Mesenchymal stem cell (in vitro differentiated cells and primary cell): Measurements from ENCODE around the gene B2M.

Experiments used
- DNase-seq: peaks from one replicate; pipeline ENCODE4 v3.0.0-alpha.2; 2013
- H2AFZ ChIP-seq: one replicate; pipeline ENCODE4 v1.6.1; 2013; ENCODE audit warnings: low read depth, mild to moderate bottlenecking, control low read depth, inconsistent platforms, low read length, moderate library complexity
- H2AK5ac ChIP-seq: 2 replicates; pipeline ENCODE4 v1.6.1; 2013; ENCODE audit warnings: low read length, moderate library complexity, mild to moderate bottlenecking, inconsistent platforms; ENCODE audit not compliant: severe bottlenecking
- H2BK120ac ChIP-seq: one replicate; pipeline ENCODE4 v1.6.1; 2013; ENCODE audit warnings: low read depth, mild to moderate bottlenecking, inconsistent platforms, low read length, moderate library complexity
- H2BK12ac ChIP-seq, 2 experiments: one replicate each; pipeline ENCODE4 v1.6.1; 2013; ENCODE audit warnings: inconsistent platforms in 2 of 2, low read length in 2 of 2, mild to moderate bottlenecking in 2 of 2, moderate library complexity in 2 of 2, control low read depth in 1 of 2
- H2BK15ac ChIP-seq: one replicate; pipeline ENCODE4 v1.6.1; 2013; ENCODE audit warnings: mild to moderate bottlenecking, low read depth, inconsistent platforms; ENCODE audit not compliant: poor library complexity, severe bottlenecking
- H2BK5ac ChIP-seq: 2 replicates; pipeline ENCODE4 v1.6.1; 2013; ENCODE audit warnings: low read depth, mild to moderate bottlenecking, low read length, control low read depth, inconsistent platforms; ENCODE audit not compliant: poor library complexity, severe bottlenecking
- H3K14ac ChIP-seq, 2 experiments: one replicate each; pipeline ENCODE4 v1.6.1; 2013; ENCODE audit warnings: inconsistent platforms in 2 of 2, low read length in 2 of 2, control low read depth in 1 of 2, mild to moderate bottlenecking in 1 of 2, moderate library complexity in 1 of 2
- H3K18ac ChIP-seq, 2 experiments: one replicate each; pipeline ENCODE4 v1.6.1; 2013; ENCODE audit warnings: inconsistent platforms in 2 of 2, low read length in 2 of 2, control low read depth in 1 of 2, low read depth in 1 of 2, mild to moderate bottlenecking in 1 of 2
- H3K23ac ChIP-seq, 2 experiments: one replicate each; pipeline ENCODE4 v1.6.1; 2013; ENCODE audit warnings: inconsistent platforms in 2 of 2, low read length in 2 of 2, mild to moderate bottlenecking in 2 of 2, moderate library complexity in 2 of 2, control low read depth in 1 of 2
- H3K27ac ChIP-seq: 2 replicates; pipeline ENCODE4 v1.5.1; 2013; ENCODE audit warnings: mild to moderate bottlenecking, moderate library complexity, low read length, control low read depth, inconsistent platforms; ENCODE audit not compliant: poor library complexity, severe bottlenecking
- H3K27me3 ChIP-seq, 2 experiments: 2 replicates each; pipeline versions ENCODE4 v1.6.1 to v1.7.0; 2013; ENCODE audit warnings: low read length in 2 of 2, mild to moderate bottlenecking in 2 of 2, moderate library complexity in 2 of 2, control low read depth in 1 of 2, inconsistent platforms in 1 of 2; ENCODE audit not compliant: control insufficient read depth in 1 of 2, insufficient read depth in 1 of 2
- H3K36me3 ChIP-seq, 2 experiments: 2 replicates each; pipeline versions ENCODE4 v1.6.1 to v1.7.0; 2013; ENCODE audit warnings: low read length in 2 of 2, control low read depth in 1 of 2, inconsistent platforms in 1 of 2, low read depth in 1 of 2, mild to moderate bottlenecking in 1 of 2; ENCODE audit not compliant: insufficient read depth in 2 of 2, control insufficient read depth in 1 of 2
- H3K4ac ChIP-seq, 2 experiments: one replicate each; pipeline ENCODE4 v1.6.1; 2013; ENCODE audit warnings: inconsistent platforms in 2 of 2, low read length in 2 of 2, mild to moderate bottlenecking in 2 of 2, moderate library complexity in 2 of 2, control low read depth in 1 of 2, low read depth in 1 of 2
- H3K4me1 ChIP-seq: 2 replicates; pipeline ENCODE4 v1.6.1; 2013; ENCODE audit warnings: low read depth, low read length, control low read depth; ENCODE audit not compliant: control insufficient read depth, insufficient read depth
- H3K4me2 ChIP-seq: 2 replicates; pipeline ENCODE4 v1.6.1; 2013; ENCODE audit warnings: low read length, mild to moderate bottlenecking, inconsistent platforms; ENCODE audit not compliant: poor library complexity, severe bottlenecking
- H3K4me3 ChIP-seq, 2 experiments: 2 replicates each; pipeline versions ENCODE4 v1.5.1 to v1.7.0; 2013; ENCODE audit warnings: low read length in 2 of 2, mild to moderate bottlenecking in 2 of 2, control low read depth in 1 of 2, low read depth in 1 of 2; ENCODE audit not compliant: insufficient read depth in 1 of 2
- H3K79me1 ChIP-seq: replicated peaks from 2 replicates; pipeline ENCODE4 v1.6.1; 2013; ENCODE audit warnings: mild to moderate bottlenecking, control low read depth, low read length, inconsistent platforms; ENCODE audit not compliant: poor library complexity, severe bottlenecking
- H3K9ac ChIP-seq: 2 replicates; pipeline ENCODE4 v1.7.0; 2013; ENCODE audit warnings: mild to moderate bottlenecking, low read length, moderate library complexity
- H3K9me3 ChIP-seq: 2 replicates; pipeline ENCODE4 v1.7.0; 2013; ENCODE audit warnings: mild to moderate bottlenecking, low read length; ENCODE audit not compliant: control insufficient read depth
- H4K8ac ChIP-seq: one replicate; pipeline ENCODE4 v1.6.1; 2013; ENCODE audit warnings: inconsistent platforms, mild to moderate bottlenecking, low read length, moderate library complexity
- H4K91ac ChIP-seq: one replicate; pipeline ENCODE4 v1.6.1; 2013; ENCODE audit warnings: mild to moderate bottlenecking, low read length, inconsistent platforms
- WGBS: methylation state at CpG from one replicate; pipeline ENCODE4 v1.1.7; 2013; ENCODE audit warnings: mixed read lengths; 5-methylcytosine and 5-hydroxymethylcytosine counted together

B2M gene

DNA sequence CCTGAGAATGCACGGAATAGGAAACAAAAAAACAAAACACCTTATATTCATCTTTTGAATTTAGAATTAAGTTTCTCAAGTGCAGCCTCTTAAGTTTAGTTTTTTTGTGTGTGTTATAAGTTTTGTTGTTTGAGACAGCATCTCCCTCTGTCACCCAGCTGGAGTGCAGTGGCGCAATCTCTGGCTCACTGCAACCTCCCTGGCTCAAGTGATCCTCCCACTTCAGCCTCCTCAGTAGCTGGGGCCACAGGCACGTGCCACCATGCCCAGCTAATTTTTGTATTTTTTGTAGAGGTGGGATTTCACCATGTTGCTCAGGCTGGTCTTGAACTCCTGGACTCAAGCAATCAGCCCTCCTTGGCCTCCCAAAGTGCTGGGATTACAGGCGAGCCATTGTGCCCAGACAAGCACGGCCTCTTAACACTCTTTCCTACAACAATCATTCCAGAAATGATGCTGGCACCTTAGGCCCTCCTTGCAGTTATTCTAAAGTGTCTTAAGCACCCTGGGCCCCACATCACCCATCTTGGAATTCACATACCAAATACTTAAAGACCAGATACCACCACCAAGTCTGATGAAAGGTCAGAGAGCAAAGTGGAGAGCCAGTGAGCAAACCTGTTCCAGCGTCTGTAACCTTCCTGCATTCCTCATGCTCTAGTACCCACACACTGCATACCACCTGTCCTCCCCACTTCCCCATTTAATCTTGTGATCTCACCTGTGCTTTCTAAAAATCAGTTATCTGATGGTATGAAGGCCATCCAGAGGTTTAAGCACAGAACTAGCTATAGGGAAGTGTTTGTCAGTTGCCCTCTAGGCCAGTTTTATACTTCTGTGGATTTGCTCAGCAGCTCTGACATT, 41.0 kb upstream of the B2M start:
- no peak overlapping the region for H4K8ac ChIP-seq
- no peaks in the 10 kb centered on the region for H3K4me1 ChIP-seq
- H3K9ac ChIP-seq, result no peak overlapping the region
- H3K23ac ChIP-seq, result no peak overlapping the region
- no peak overlapping the region for H3K18ac ChIP-seq
- H3K4me2 ChIP-seq, result no peak overlapping the region
- H3K79me1 ChIP-seq, result no peaks in the 10 kb centered on the region
- H3K27ac ChIP-seq, result no peak overlapping the region
- H2BK120ac ChIP-seq, result no peak overlapping the region
- no peak overlapping the region for H4K91ac ChIP-seq
- no peaks in the 10 kb centered on the region for H3K9me3 ChIP-seq
- no peak overlapping the region for H3K4ac ChIP-seq
- H3K27me3 ChIP-seq, result peaks cover 7 to 18% of the 10 kb centered on the region in 2 experiments
- no peak overlapping the region for H2BK15ac ChIP-seq
- no peak overlapping the region for H2AK5ac ChIP-seq
- no peak overlapping the region for H2AFZ ChIP-seq
- no peak for DNase-seq
- WGBS, result 86% methylated on average over 5 of the region's 6 CpGs
- H3K4me3 ChIP-seq, result no peak overlapping the region
- H2BK5ac ChIP-seq, result no peak overlapping the region
- H3K36me3 ChIP-seq, result no peaks in the 10 kb centered on the region
- no peak overlapping the region for H2BK12ac ChIP-seq
- no peak overlapping the region for H3K14ac ChIP-seq

GRCh38 chr15:44673639-44674038, 37.7 kb upstream of the B2M start:
- H3K14ac ChIP-seq, result no peak overlapping the region
- H3K27me3 ChIP-seq, result peaks cover 7 to 26% of the 10 kb centered on the region in 2 experiments
- no peaks in the 10 kb centered on the region for H3K36me3 ChIP-seq
- no peak overlapping the region for H3K23ac ChIP-seq
- H2BK5ac ChIP-seq, result no peak overlapping the region
- H4K91ac ChIP-seq, result no peak overlapping the region
- H4K8ac ChIP-seq, result no peak overlapping the region
- H3K4me1 ChIP-seq, result no peaks in the 10 kb centered on the region
- no peak overlapping the region for H2AK5ac ChIP-seq
- DNase-seq, result no peak
- WGBS, result 96% methylated on average over 2 of the region's 2 CpGs
- no peaks in the 10 kb centered on the region for H3K79me1 ChIP-seq
- no peak overlapping the region for H2BK12ac ChIP-seq
- H3K4me3 ChIP-seq, result no peak overlapping the region
- no peak overlapping the region for H2BK120ac ChIP-seq
- H3K9me3 ChIP-seq, result no peaks in the 10 kb centered on the region
- no peak overlapping the region for H3K4ac ChIP-seq
- H2BK15ac ChIP-seq, result no peak overlapping the region
- no peak overlapping the region for H3K4me2 ChIP-seq
- H3K18ac ChIP-seq, result no peak overlapping the region
- H3K27ac ChIP-seq, result no peak overlapping the region
- H3K9ac ChIP-seq, result no peak overlapping the region
- no peak overlapping the region for H2AFZ ChIP-seq

DNA sequence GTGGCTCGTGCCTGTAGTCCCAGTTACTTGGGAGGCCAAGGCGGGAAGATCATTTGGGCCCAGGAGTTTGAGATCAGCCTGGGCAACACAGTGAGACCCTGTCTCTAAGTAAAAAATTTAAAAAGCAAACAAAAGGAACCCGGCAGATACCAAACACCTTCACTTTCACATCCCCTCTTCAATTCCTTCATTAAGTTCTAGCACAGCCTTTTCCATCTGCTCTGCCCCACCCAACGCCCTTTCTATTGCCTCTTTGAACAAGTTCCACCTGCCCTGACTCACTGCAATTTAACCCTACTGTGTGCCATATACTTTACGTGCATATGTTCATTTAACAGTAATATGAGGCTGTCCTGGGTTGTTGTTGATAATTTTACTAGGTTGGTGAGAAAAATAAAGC, 35.4 kb upstream of the B2M start:
- no peak overlapping the region for H3K23ac ChIP-seq
- no peaks in the 10 kb centered on the region for H3K79me1 ChIP-seq
- H2BK120ac ChIP-seq, result no peak overlapping the region
- no peaks in the 10 kb centered on the region for H3K9me3 ChIP-seq
- no peak overlapping the region for H4K91ac ChIP-seq
- no peak overlapping the region for H2BK15ac ChIP-seq
- H4K8ac ChIP-seq, result no peak overlapping the region
- H3K27ac ChIP-seq, result no peak overlapping the region
- H3K4me1 ChIP-seq, result no peaks in the 10 kb centered on the region
- no peak overlapping the region for H3K4ac ChIP-seq
- H3K4me2 ChIP-seq, result no peak overlapping the region
- WGBS, result 83% methylated on average over 4 of the region's 5 CpGs
- H3K4me3 ChIP-seq, result no peak overlapping the region
- no peak overlapping the region for H2BK5ac ChIP-seq
- H2BK12ac ChIP-seq, result no peak overlapping the region
- H3K14ac ChIP-seq, result no peak overlapping the region
- no peak overlapping the region for H3K18ac ChIP-seq
- H3K9ac ChIP-seq, result no peak overlapping the region
- H2AK5ac ChIP-seq, result no peak overlapping the region
- H3K27me3 ChIP-seq, result peaks cover 10 to 20% of the 10 kb centered on the region in 2 experiments
- H3K36me3 ChIP-seq, result no peaks in the 10 kb centered on the region
- no peak overlapping the region for H2AFZ ChIP-seq
- no peak for DNase-seq

- Histone ChIP-seq H3K4me3 (no peak overlapping the region), H3K79me1 (no peaks in the 10 kb centered on the region), H3K4ac (no peak overlapping the region), H2BK12ac (no peak overlapping the region), H3K36me3 (no peaks in the 10 kb centered on the region), H2BK5ac (no peak overlapping the region), H3K9ac (no peak overlapping the region), H2BK15ac (no peak overlapping the region), H3K14ac (no peak overlapping the region), H3K27me3 (peaks cover 10 to 20% of the 10 kb centered on the region in 2 experiments), H3K18ac (no peak overlapping the region), H3K9me3 (no peaks in the 10 kb centered on the region), H3K4me1 (no peaks in the 10 kb centered on the region), H3K4me2 (no peak overlapping the region), H2AK5ac (no peak overlapping the region), H3K23ac (no peak overlapping the region), H4K8ac (no peak overlapping the region), H3K27ac (no peak overlapping the region), H2AFZ (no peak overlapping the region), H4K91ac (no peak overlapping the region), H2BK120ac (no peak overlapping the region)
- DNase-seq, result no peak
- 95% methylated on average over 6 of the region's 7 CpGs for WGBS
Observed at GRCh38 chr15:44676676-44677075, 34.6 kb upstream of the B2M start.
